GM23338 (cell line): Measurements from ENCODE around the gene IQSEC2. TPM values are rescaled to one million over a fixed set of nuclear protein-coding genes. Genes with fewer than 3 reads are reported as not detected.

Source experiments
- ATAC-seq: fragments of 200-7000 bp; cut with Tn5 transposase; 3 replicates; pipeline ENCODE4 v1.9.1; 2020
- DNase-seq: peaks from one replicate; pipeline ENCODE4 v3.0.0-alpha.2; 2015; ENCODE audit warnings: low spot score
- H2AFZ ChIP-seq: fragments of 200-600 bp; sonication (generic); 2 replicates; pipeline ENCODE4 v1.8.0; 2016; ENCODE audit warnings: antibody characterized with exemption, mild to moderate bottlenecking, moderate library complexity
- H3F3A ChIP-seq: fragments of 200-600 bp; sonication (generic); replicated peaks from 2 replicates; pipeline ENCODE4 v1.8.0; 2017; ENCODE audit warnings: antibody characterized with exemption, mixed run types, low read depth
- H3K27ac ChIP-seq: fragments of 200-600 bp; sonication (generic); 2 replicates; pipeline ENCODE4 v1.6.1; 2016; ENCODE audit warnings: low read depth
- H3K27me3 ChIP-seq: fragments of 200-600 bp; sonication (generic); 2 replicates; pipeline ENCODE4 v1.8.0; 2016; ENCODE audit warnings: mild to moderate bottlenecking, mixed run types, moderate library complexity; ENCODE audit not compliant: insufficient read depth
- H3K36me3 ChIP-seq: fragments of 200-600 bp; sonication (generic); 2 replicates; pipeline ENCODE4 v1.8.0; 2016; ENCODE audit warnings: mild to moderate bottlenecking; ENCODE audit not compliant: insufficient read depth
- H3K4me1 ChIP-seq: fragments of 200-600 bp; sonication (generic); 2 replicates; pipeline ENCODE4 v1.8.0; 2016; ENCODE audit warnings: mild to moderate bottlenecking, moderate library complexity; ENCODE audit not compliant: insufficient read depth
- H3K4me2 ChIP-seq: fragments of 200-600 bp; sonication (generic); 2 replicates; pipeline ENCODE4 v1.7.1; 2017; ENCODE audit warnings: mixed run types
- H3K4me3 ChIP-seq: fragments of 200-600 bp; sonication (generic); 2 replicates; pipeline ENCODE4 v1.6.1; 2016; ENCODE audit warnings: mixed run types
- H3K79me2 ChIP-seq: fragments of 200-600 bp; sonication (generic); replicated peaks from 2 replicates; pipeline ENCODE4 v1.8.0; 2017; ENCODE audit warnings: mild to moderate bottlenecking; ENCODE audit not compliant: insufficient read depth
- H3K9me2 ChIP-seq: fragments of 200-600 bp; sonication (generic); 2 replicates; pipeline ENCODE4 v1.8.0; 2017; ENCODE audit not compliant: insufficient read depth
- H4K20me1 ChIP-seq: fragments of 200-600 bp; sonication (generic); replicated peaks from 2 replicates; pipeline ENCODE4 v1.8.0; 2017; ENCODE audit warnings: mild to moderate bottlenecking; ENCODE audit not compliant: insufficient read depth
- H3K27ac Mint-ChIP-seq: 2 replicates; pipeline ENCODE4 v1.8.0; 2020; ENCODE audit warnings: inconsistent platforms, mild to moderate bottlenecking, moderate library complexity, mixed read lengths
- H3K27me3 Mint-ChIP-seq: 3 replicates; pipeline ENCODE4 v1.8.0; 2022; ENCODE audit warnings: low read depth, mild to moderate bottlenecking, moderate library complexity, mixed read lengths, inconsistent platforms; ENCODE audit not compliant: insufficient read depth, poor library complexity
- H3K36me3 Mint-ChIP-seq: 3 replicates; pipeline ENCODE4 v1.8.0; 2021; ENCODE audit warnings: low read depth, mild to moderate bottlenecking, inconsistent platforms, moderate library complexity, mixed read lengths
- H3K4me1 Mint-ChIP-seq: 3 replicates; pipeline ENCODE4 v1.8.0; 2020; ENCODE audit warnings: mild to moderate bottlenecking, inconsistent platforms, mixed read lengths
- H3K4me3 Mint-ChIP-seq: 3 replicates; pipeline ENCODE4 v1.8.0; 2021; ENCODE audit warnings: moderate library complexity, mild to moderate bottlenecking, inconsistent platforms, mixed read lengths
- H3K9me3 Mint-ChIP-seq: 3 replicates; pipeline ENCODE4 v1.8.0; 2020; ENCODE audit warnings: moderate library complexity, mild to moderate bottlenecking, inconsistent platforms, mixed read lengths
- CREB1 ChIP-seq: fragments of 250-450 bp; sonication (Bioruptor Pico); IDR thresholded peaks from 2 replicates; pipeline ENCODE4 v1.5.0; 2020; ENCODE audit warnings: low read depth, mild to moderate bottlenecking, moderate library complexity
- CTCF ChIP-seq, 2 experiments: fragments of 200-600 bp in 1 of 2; sonication (generic) in 1 of 2; conservative IDR thresholded peaks; 2 replicates each; pipeline versions ENCODE4 v1.5.1 to v1.6.1; 2016 to 2017; ENCODE audit warnings: antibody characterized with exemption in 2 of 2, low read depth in 2 of 2, mild to moderate bottlenecking in 2 of 2, moderate library complexity in 1 of 2
- EZH2 ChIP-seq: fragments of 200-600 bp; sonication (generic); IDR thresholded peaks from one replicate; pipeline ENCODE4 v1.8.0; 2017; ENCODE audit warnings: antibody characterized with exemption, mild to moderate bottlenecking, low read depth; ENCODE audit not compliant: unreplicated experiment
- EZH2phosphoT487 ChIP-seq: fragments of 200-600 bp; sonication (generic); IDR thresholded peaks from one replicate; pipeline ENCODE4 v1.8.1; 2018; ENCODE audit warnings: antibody characterized with exemption; ENCODE audit not compliant: unreplicated experiment
- POLR2AphosphoS5 ChIP-seq: IDR thresholded peaks from 2 replicates; pipeline ENCODE4 v1.6.1; 2016; ENCODE audit warnings: antibody characterized with exemption, low read depth
- REST ChIP-seq: IDR thresholded peaks from one replicate; pipeline ENCODE4 v1.6.1; 2018; ENCODE audit warnings: antibody characterized with exemption; ENCODE audit not compliant: unreplicated experiment
- ZNF114 ChIP-seq: fragments of 250-450 bp; sonication (Bioruptor Pico); IDR thresholded peaks from 2 replicates; pipeline ENCODE4 v1.5.0; 2020; ENCODE audit warnings: mild to moderate bottlenecking, moderate library complexity
- ZNF331 ChIP-seq: fragments of 250-450 bp; sonication (Bioruptor Pico); IDR thresholded peaks from 2 replicates; pipeline ENCODE4 v1.5.0; 2020; ENCODE audit warnings: low read depth, mild to moderate bottlenecking, moderate library complexity
- polyA plus RNA-seq: library from polyadenylated mRNA; unstranded; fragments of >200 nt; fragmentation: Nextera tagmentation; extraction: Ambion mirVana; gene quantifications from 2 replicates; pipeline ENCODE4 v1.2.1, GENCODE V29; 2016
- total RNA-seq: library from RNA; depleted of rRNA; stranded (reverse); fragments of >200 nt; shearing (Covaris generic); gene quantifications from 2 replicates; pipeline ENCODE4 v1.2.3, GENCODE V29; 2014

IQSEC2 gene
- total and polyA plus RNA-seq, 2 experiments from 2014 or later, result 12.3 to 92.2 TPM

GRCh38 chrX:53237056-53237455 is 44.3 kb downstream of the IQSEC2 start:
- H3K4me1 Mint-ChIP-seq, result no peaks in the 10 kb centered on the region; the same call in 2 of the 3 replicates
- H3K27ac ChIP-seq, result no peak overlapping the region

GRCh38 chrX:53236025-53236679 is 45.2 kb downstream of the IQSEC2 start:
- DNase-seq (no peak), ATAC-seq (no peak)
- no peaks in the 10 kb centered on the region for H3F3A ChIP-seq
- H3K27ac ChIP-seq, result no peak overlapping the region
- Mint-ChIP-seq H3K27me3 (peaks cover 6% of the 10 kb centered on the region), H3K36me3 (peaks cover 15% of the 10 kb centered on the region), H3K9me3 (no peaks in the 10 kb centered on the region), H3K27ac (no peak overlapping the region), H3K4me3 (no peak overlapping the region), H3K4me1 (peaks cover under 1% of the 10 kb centered on the region; the same call in 1 of the 3 replicates)
- no peak overlapping the region for H3K4me2 ChIP-seq
- TF ChIP-seq REST (no peak), EZH2phosphoT487 (no peak), EZH2 (no peak)
- no peak overlapping the region for H3K4me3 ChIP-seq
- no peaks in the 10 kb centered on the region for H4K20me1 ChIP-seq
- no peaks in the 10 kb centered on the region for H3K9me2 ChIP-seq
- H3K27me3 ChIP-seq, result no peaks in the 10 kb centered on the region
- no peaks in the 10 kb centered on the region for H3K4me1 ChIP-seq
- H3K79me2 ChIP-seq, result no peaks in the 10 kb centered on the region
- H2AFZ ChIP-seq, result no peak overlapping the region
- no peaks in the 10 kb centered on the region; the same call in 1 of the 2 replicates for H3K36me3 ChIP-seq

More at GRCh38 chrX:53237056-53237455, 44.3 kb downstream of the IQSEC2 start:
- no peak for ATAC-seq
- DNase-seq, result no peak
- Mint-ChIP-seq H3K27ac (no peak overlapping the region), H3K36me3 (peaks cover 23% of the 10 kb centered on the region), H3K4me3 (no peak overlapping the region), H3K9me3 (no peaks in the 10 kb centered on the region), H3K27me3 (peaks cover 3% of the 10 kb centered on the region)
- Histone ChIP-seq H3K4me1 (no peaks in the 10 kb centered on the region), H4K20me1 (no peaks in the 10 kb centered on the region), H3K36me3 (no peaks in the 10 kb centered on the region; the same call in 1 of the 2 replicates), H3F3A (no peaks in the 10 kb centered on the region), H3K4me3 (no peak overlapping the region), H3K9me2 (no peaks in the 10 kb centered on the region), H3K4me2 (no peak overlapping the region), H3K79me2 (no peaks in the 10 kb centered on the region), H3K27me3 (no peaks in the 10 kb centered on the region), H2AFZ (no peak overlapping the region)
- no peak for TF ChIP-seq POLR2AphosphoS5
- TF ChIP-seq ZNF331 (CRISPR knock-in tag), result no peak
- TF ChIP-seq EZH2phosphoT487, result no peak

GRCh38 chrX:53235566-53235965 is 45.8 kb downstream of the IQSEC2 start:
- H3K9me2 ChIP-seq, result no peaks in the 10 kb centered on the region
- Mint-ChIP-seq H3K9me3 (no peaks in the 10 kb centered on the region), H3K27ac (no peak overlapping the region), H3K4me3 (no peak overlapping the region), H3K27me3 (peaks cover 6% of the 10 kb centered on the region), H3K36me3 (peaks cover 17% of the 10 kb centered on the region), H3K4me1 (peaks cover 5% of the 10 kb centered on the region; the same call in 2 of the 3 replicates)
- H3K4me1 ChIP-seq, result no peaks in the 10 kb centered on the region
- H3K27ac ChIP-seq, result no peak overlapping the region
- H3K79me2 ChIP-seq, result no peaks in the 10 kb centered on the region
- no peaks in the 10 kb centered on the region; the same call in 1 of the 2 replicates for H3K36me3 ChIP-seq
- no peaks in the 10 kb centered on the region for H4K20me1 ChIP-seq
- H2AFZ ChIP-seq, result no peak overlapping the region
- H3K4me2 ChIP-seq, result no peak overlapping the region
- H3K4me3 ChIP-seq, result no peak overlapping the region
- ATAC-seq, result no peak
- no peak for DNase-seq
- no peaks in the 10 kb centered on the region for H3K27me3 ChIP-seq
- no peaks in the 10 kb centered on the region for H3F3A ChIP-seq
- TF ChIP-seq EZH2, result no peak
- no peak for TF ChIP-seq POLR2AphosphoS5
- no peak for TF ChIP-seq EZH2phosphoT487
- no peak for TF ChIP-seq CTCF (conservative IDR thresholded peaks at IDR 0.05; ENCODE audit: low read depth in 2 of 2)
- no peak for TF ChIP-seq ZNF114 (CRISPR knock-in tag)
- TF ChIP-seq CREB1 (CRISPR knock-in tag), result no peak
